RWPE2 (cell line): ENCODE results near the gene ADAM11.

Source experiments
- ATAC-seq: fragments of 200-7000 bp; cut with Tn5 transposase; 3 replicates; pipeline ENCODE4 v1.9.1; 2021; ENCODE audit warnings: low read depth
- DNase-seq: peaks from one replicate; pipeline ENCODE4 v3.0.0-alpha.2; 2020; ENCODE audit warnings: low spot score
- H3K27ac ChIP-seq: fragments of 450-650 bp; 2 replicates; pipeline ENCODE4 v1.5.1; 2017; ENCODE audit warnings: mild to moderate bottlenecking; ENCODE audit not compliant: poor library complexity, severe bottlenecking
- H3K27me3 ChIP-seq: fragments of 250-450 bp; sonication (Bioruptor Pico); 2 replicates; pipeline ENCODE4 v1.5.1; 2021; ENCODE audit warnings: mild to moderate bottlenecking, moderate library complexity; ENCODE audit not compliant: insufficient read depth, poor library complexity, severe bottlenecking
- H3K36me3 ChIP-seq: fragments of 250-450 bp; sonication (Bioruptor Pico); 2 replicates; pipeline ENCODE4 v1.5.1; 2020; ENCODE audit warnings: low read depth, mild to moderate bottlenecking, moderate library complexity
- H3K4me1 ChIP-seq: fragments of 250-450 bp; sonication (Bioruptor Pico); 2 replicates; pipeline ENCODE4 v1.5.1; 2021; ENCODE audit warnings: mild to moderate bottlenecking, moderate library complexity; ENCODE audit not compliant: insufficient read depth, poor library complexity, severe bottlenecking
- H3K4me3 ChIP-seq: fragments of 250-450 bp; sonication (Bioruptor Pico); 2 replicates; pipeline ENCODE4 v1.5.1; 2021; ENCODE audit warnings: mild to moderate bottlenecking, moderate library complexity; ENCODE audit not compliant: severe bottlenecking
- H3K9me3 ChIP-seq: fragments of 250-450 bp; sonication (Bioruptor Pico); 2 replicates; pipeline ENCODE4 v1.5.1; 2021; ENCODE audit warnings: mild to moderate bottlenecking, moderate library complexity; ENCODE audit not compliant: severe bottlenecking
- TF ChIP-seq, protein P1 (sequence below): fragments of 450-650 bp; IDR thresholded peaks from one replicate; pipeline ENCODE4 v1.5.1; 2017; ENCODE audit warnings: mild to moderate bottlenecking, moderate library complexity; ENCODE audit not compliant: poor library complexity, severe bottlenecking

The ADAM11 gene

DNA sequence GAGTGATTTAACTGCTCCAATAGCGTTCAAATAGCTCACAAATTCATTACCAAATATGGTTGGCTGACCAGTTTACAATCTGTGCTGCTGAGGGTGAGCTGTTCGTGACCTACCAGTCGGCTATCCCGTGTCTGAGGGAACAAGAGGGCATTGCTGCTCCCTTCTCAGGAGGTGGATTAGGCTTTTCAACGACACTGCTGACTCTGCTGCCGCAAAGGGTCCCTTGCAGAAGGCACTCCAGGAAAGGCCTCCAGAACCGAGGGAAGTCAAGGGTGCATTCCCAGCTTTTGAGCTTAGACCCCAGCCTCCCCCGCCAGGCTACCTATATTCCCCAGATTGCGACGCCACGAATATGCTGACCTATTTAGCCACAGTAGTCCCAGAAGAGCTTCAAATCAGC, 39.0 kb downstream of the ADAM11 start:
- ATAC-seq (no peak), DNase-seq (no peak)
- no peak overlapping the region for H3K4me3 ChIP-seq
- no peak overlapping the region for H3K27ac ChIP-seq
- no peaks in the 10 kb centered on the region for H3K9me3 ChIP-seq
- TF ChIP-seq, protein P1, sequence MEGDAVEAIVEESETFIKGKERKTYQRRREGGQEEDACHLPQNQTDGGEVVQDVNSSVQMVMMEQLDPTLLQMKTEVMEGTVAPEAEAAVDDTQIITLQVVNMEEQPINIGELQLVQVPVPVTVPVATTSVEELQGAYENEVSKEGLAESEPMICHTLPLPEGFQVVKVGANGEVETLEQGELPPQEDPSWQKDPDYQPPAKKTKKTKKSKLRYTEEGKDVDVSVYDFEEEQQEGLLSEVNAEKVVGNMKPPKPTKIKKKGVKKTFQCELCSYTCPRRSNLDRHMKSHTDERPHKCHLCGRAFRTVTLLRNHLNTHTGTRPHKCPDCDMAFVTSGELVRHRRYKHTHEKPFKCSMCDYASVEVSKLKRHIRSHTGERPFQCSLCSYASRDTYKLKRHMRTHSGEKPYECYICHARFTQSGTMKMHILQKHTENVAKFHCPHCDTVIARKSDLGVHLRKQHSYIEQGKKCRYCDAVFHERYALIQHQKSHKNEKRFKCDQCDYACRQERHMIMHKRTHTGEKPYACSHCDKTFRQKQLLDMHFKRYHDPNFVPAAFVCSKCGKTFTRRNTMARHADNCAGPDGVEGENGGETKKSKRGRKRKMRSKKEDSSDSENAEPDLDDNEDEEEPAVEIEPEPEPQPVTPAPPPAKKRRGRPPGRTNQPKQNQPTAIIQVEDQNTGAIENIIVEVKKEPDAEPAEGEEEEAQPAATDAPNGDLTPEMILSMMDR = no peak
- H3K27me3 ChIP-seq = no peaks in the 10 kb centered on the region
- H3K36me3 ChIP-seq = peaks cover 47% of the 10 kb centered on the region
- H3K4me1 ChIP-seq = peaks cover 15% of the 10 kb centered on the region

DNA sequence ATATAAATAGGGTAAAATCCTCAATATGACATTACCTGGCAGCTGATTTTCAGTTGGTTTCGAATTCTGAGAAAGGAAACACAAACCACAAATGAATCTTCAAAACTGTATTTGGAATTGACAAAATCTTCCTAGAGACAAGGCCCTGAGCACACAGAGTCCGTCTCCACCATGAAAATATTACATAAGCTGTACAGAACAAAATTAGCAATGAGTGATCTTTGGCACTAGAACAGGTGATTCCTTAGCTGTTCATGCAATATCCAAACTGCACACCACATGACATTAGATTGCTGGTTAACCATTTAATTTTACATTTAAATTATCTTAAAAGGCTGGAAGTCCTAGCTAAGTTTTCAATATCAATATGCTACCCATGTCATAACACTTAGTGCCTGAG, 39.6 kb downstream of the ADAM11 start:
- TF ChIP-seq, protein P1 = no peak
- ATAC-seq (no peak), DNase-seq (no peak)
- peaks cover 15% of the 10 kb centered on the region for H3K4me1 ChIP-seq
- no peaks in the 10 kb centered on the region for H3K27me3 ChIP-seq
- no peak overlapping the region for H3K27ac ChIP-seq
- H3K9me3 ChIP-seq = no peaks in the 10 kb centered on the region
- peaks cover 52% of the 10 kb centered on the region for H3K36me3 ChIP-seq
- no peak overlapping the region for H3K4me3 ChIP-seq

DNA sequence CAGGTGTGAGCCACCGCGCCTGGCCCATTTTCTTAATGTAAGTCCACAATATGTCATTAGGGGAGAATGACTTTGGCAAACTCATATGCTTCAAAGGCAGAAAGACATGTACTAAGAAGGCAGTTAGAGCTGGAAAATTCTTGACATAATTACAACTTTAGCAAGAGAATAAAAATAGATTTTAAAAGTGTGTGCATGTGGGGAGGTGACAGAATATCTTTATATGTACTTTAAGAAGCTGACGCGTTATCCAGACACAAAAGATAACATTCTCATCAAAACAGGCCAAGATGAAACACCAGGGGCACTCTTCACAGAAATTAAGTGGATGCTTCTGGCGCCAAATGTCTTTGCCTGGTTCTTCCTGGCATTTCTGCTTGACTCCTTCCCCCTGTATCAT, 43.1 kb downstream of the ADAM11 start:
- no peaks in the 10 kb centered on the region for H3K27me3 ChIP-seq
- H3K9me3 ChIP-seq = no peaks in the 10 kb centered on the region
- DNase-seq = no peak
- peaks cover 86% of the 10 kb centered on the region for H3K36me3 ChIP-seq
- H3K4me1 ChIP-seq = no peaks in the 10 kb centered on the region
- ATAC-seq = no peak
- TF ChIP-seq, protein P1 = no peak
- H3K27ac ChIP-seq = no peak overlapping the region
- no peak overlapping the region for H3K4me3 ChIP-seq

DNA sequence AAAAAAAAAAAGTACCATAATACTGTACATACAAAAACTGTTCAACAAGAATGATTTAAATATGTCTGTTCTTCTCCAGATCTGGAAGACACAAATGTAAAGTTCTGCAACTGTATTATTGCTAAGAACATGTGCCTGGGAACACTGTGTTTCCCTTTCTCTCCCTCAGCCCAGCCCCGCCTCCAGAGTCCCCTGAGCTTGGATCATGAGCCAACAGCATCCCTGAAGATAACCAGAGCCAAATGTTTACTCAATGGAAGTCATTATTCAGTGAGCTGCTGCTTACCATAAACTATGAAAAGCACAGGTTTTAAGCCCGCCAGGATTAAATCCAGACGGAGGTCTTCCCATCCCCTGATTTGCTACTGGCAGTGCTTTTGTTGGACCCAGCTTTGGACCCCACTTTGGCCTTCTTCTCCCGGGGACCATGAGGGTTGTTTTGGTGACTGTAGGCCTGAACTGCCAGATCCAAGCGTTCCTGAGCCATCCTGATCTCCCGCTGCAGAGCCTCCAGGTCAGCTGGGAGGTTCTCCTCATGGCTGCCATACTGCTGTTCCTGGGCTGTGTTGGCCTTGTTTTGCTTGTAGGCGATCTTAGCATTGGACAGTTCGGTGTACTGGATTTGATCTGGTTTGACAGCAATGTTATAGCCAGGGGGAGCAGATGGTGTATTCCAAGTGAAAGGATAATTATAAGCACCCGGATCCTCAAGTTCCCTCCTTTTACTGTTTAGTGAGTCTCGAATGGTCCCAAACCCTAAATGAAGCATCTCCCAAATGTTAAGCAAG, 45.7 kb downstream of the ADAM11 start:
- H3K9me3 ChIP-seq = no peaks in the 10 kb centered on the region
- no peak for DNase-seq
- H3K4me3 ChIP-seq = no peak overlapping the region
- no peaks in the 10 kb centered on the region for H3K27me3 ChIP-seq
- H3K36me3 ChIP-seq = peaks cover 79% of the 10 kb centered on the region
- ATAC-seq = no peak
- no peak overlapping the region for H3K27ac ChIP-seq
- H3K4me1 ChIP-seq = no peaks in the 10 kb centered on the region
- TF ChIP-seq, protein P1 = no peak
